Measurements from ENCODE around the gene CDYL.

The CDYL gene

DNA sequence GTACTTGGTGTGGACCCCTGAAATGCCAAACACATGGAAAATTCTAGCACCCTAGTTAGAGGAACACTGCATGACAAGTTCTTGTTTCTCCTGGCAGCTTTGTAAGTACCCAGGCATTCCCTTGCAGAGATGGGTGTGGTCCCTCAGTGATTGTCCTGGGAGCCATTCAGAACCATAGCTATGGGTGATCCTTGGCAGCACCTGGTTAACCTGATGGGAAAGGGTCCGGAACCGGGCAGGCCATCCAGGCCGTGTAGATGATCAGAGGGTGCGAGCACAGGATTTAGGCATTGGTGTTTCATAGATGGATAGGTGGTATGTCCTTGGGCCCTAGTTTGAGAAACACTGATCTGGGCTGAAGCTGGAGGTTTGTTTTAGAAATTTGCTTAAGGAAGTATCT is 131.9 kb downstream of the CDYL start:
- no peak for DNase-seq (ENCODE audit: low read depth in 2 of 2)

- no peak for DNase-seq (ENCODE audit: low read depth in 2 of 2)
Observed at GRCh38 chr6:4909063-4909706, 133.0 kb downstream of the CDYL start.

DNA sequence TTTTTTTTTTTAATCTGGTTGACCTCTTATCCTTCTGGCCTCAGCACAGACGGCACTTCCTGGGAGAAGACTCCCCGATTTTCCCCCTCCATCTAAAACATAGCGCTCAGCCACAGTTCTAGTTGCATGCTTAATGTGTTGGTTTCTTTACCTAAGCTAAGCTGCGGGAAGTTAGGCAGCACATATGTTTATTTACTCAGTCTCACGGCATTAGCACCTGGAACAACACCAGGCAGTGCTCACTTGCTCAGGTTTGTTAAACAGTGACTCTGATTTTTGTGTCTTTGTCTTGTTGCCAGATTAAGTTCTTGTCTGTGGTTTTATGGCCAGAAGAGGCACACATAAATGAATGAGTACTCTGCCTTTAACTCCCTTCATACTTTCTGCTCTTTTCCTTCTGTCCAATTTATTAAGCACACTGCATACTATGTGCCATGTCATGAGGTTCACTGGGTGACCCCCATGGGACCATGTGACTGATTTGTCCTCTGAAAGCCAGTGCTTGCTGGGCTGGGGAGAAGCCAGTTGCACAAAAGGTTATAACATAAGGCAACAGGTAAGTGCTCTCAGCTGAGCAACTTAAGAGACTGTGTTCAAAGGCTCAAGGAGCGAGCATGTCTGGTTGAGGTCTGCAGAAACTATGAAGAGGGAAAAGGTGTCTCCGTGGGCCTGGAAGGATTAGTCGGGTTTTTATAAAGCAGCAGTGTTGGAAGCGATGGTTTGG is 134.0 kb downstream of the CDYL start:
- no peak for DNase-seq (ENCODE audit: low read depth in 2 of 2)

GRCh38 chr6:4912559-4912958 is 136.4 kb downstream of the CDYL start:
- DNase-seq (ENCODE audit: low read depth in 2 of 2), result no peak

GRCh38 chr6:4913705-4914419 is 137.7 kb downstream of the CDYL start:
- DNase-seq (ENCODE audit: low read depth in 2 of 2), result no peak

- DNase-seq (ENCODE audit: low read depth in 2 of 2), result no peak
Observed at GRCh38 chr6:4914420-4915159, 138.4 kb downstream of the CDYL start.

DNA sequence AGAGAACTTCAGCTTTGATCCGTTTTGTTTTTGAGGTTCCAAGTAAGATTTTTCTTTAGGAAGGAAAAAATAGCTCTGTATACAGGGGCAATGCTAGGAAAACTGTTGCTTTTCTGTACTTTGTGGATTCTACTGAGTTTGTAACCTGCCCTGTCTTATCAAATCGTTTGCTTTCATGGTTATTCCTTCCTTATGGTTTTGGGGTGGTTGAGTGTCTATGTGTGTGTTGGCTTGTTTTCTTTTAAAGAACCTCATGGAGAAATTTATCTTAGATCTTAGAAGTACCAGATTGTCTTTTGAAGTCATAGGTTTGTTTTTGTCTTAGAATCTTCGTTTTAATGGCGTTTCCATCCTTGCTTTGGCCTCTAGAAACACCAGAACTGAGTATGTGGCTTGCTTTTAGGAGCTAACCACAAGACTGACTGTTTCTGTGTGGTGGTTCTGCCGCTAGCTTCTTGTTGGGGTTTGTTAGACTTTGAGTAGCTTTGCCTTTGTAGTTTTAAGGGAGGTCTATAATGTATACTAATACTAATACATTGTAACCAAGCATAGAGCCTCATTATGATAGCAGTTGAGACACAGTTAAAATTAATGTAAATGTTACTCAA is 140.9 kb downstream of the CDYL start:
- no peak for DNase-seq (ENCODE audit: low read depth in 2 of 2)

- DNase-seq (ENCODE audit: low read depth in 2 of 2), result no peak
Observed at GRCh38 chr6:4920914-4921410, 144.8 kb downstream of the CDYL start.

DNA sequence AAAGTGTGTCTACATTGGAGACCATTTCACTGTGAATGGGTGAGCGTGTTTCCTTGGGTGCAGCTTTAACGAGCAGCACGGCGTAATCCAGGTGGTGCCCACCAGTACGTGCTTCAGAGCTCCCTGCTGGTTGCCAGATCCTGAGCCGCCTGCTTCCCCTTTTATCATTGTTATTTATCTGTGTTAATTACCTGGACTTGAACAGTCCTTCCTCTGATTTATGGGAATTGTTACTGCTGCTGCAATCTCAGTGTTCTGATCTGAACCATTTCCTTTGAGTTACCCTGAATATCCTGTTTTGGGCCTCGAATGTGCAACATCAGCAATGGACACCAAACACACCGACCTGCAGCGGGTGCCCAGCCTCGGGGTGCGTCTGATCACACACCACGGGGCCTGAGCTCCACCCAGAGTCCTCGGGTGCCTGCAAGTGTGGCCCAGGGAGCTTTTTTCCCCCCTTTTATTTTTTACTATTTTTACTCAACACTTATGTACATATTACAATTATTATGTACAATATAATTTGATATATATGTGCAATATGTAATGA is 146.4 kb downstream of the CDYL start:
- no peak for DNase-seq (ENCODE audit: low read depth in 2 of 2)

- no peak for DNase-seq (ENCODE audit: low read depth in 2 of 2)
Observed at GRCh38 chr6:4923081-4923480, 146.9 kb downstream of the CDYL start.

DNA sequence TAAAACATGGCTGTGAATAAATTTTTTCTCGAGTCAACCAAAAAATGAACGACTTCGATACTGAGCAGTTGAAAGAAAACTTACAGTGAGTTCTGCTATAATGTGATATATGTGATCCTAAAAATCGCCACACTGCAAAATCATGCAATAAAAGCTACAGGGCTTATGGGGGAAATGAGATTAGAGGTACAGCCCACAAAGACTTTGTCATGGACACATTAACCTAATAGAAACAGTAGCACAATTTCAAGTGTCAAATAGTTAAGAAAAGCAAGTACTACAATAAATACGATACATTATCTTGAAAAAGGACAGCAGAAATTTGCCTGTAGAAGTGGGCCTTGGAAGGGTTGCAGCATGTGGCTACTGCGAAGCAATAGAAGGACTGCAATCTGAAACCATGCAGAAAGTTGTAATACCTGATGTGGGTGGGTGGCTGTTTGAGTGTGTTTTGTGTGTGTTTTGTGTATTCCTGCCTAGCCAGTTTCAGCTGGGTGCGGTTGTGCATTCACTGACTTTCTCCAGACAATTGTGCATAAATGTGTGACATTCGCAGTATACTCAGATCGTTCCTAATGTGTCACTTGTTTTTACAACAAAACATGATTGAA is 148.6 kb downstream of the CDYL start:
- no peak for DNase-seq (ENCODE audit: low read depth in 2 of 2)

- no peak for DNase-seq (ENCODE audit: low read depth in 2 of 2)
Observed at GRCh38 chr6:4925580-4925979, 149.4 kb downstream of the CDYL start.

DNA sequence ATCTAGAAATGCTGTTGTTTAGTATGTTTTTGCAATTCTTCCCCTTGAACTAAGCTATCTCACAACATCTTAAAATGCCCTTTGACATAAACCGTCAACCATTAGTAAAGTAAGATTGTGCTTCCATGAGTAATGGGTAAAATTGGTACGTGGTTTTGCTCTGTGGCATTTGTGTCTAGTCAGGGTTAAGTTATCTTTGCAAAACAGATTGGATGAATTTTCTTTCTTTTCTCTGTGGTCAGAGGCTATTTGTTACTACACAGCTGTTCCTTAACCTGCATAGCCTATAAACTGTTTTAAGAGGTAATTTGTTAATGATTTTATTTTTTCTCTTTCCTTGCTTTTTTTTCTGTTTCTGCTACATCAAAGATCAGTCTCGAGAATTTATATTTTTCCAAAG is 152.2 kb downstream of the CDYL start:
- no peak for DNase-seq (ENCODE audit: low read depth in 2 of 2)

- DNase-seq (ENCODE audit: low read depth in 2 of 2), result no peak
Observed at GRCh38 chr6:4929097-4929718, 153.0 kb downstream of the CDYL start.

DNA sequence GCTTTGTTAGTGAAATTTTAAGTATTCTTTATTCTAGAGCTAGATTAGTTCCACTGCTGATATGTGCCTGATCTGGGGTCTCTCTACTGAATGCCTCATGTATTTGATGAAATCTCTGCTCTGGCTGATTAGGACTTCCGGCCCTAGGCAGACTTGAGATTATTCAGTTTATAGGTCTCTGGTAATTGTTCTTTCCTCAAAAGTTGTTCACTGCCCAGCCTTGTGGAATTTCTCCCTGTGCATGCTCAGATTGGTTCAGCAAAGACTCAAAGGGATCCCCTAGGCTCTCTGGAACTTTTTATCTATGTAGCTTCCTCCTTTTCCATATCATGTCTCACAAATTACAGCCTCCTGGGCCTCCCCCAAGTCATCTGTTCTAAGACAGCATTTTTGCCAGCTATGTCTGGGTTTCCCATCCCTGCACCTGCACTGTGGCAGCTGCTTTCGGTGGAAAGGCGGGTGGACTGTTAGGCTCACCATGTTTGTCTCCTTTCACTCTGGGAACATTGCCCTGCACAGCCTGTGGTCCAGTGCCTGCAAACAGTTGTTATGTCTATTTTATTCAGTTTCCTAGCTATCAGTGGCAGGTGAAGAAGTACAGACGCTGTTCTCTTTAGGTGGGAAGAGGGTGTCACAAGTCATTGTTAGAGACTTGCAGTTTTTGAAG is 154.0 kb downstream of the CDYL start:
- DNase-seq (ENCODE audit: low read depth in 2 of 2), result no peak

DNA sequence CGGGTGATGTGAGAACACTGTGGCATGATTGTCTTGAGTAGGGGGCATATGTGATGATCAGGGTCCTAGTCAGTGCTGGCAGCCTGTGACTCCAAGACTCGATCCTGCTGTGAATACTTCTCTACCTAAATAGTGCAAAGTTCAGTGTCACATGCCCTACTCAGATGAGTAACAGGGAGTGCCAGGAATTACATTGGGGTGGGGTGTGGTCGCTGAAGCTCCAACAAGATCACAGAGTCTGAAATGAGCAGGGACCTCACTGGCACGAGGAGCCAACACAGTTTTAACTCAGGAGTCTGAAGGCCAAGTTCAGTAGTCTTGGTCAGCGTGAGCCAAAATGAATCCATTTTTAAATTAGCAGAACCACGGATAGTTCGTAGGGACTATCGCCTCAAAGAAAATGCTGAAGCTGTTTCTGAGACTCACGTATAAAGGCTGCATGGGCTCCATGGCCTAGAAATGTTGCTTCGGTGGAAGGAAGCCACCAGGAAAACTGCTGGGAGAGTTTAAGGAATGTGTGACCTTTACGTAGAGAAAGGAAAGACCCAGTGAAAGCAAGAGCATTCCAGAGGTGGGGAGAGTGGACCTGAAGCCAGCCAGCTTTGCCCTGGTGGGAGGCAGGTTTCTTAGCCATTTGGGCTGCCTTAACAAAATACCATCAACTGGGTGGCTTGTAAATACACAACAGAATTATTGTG is 155.5 kb downstream of the CDYL start:
- no peak for DNase-seq (ENCODE audit: low read depth in 2 of 2)

GRCh38 chr6:4932228-4932903 is 156.2 kb downstream of the CDYL start:
- no peak for DNase-seq (ENCODE audit: low read depth in 2 of 2)

DNA sequence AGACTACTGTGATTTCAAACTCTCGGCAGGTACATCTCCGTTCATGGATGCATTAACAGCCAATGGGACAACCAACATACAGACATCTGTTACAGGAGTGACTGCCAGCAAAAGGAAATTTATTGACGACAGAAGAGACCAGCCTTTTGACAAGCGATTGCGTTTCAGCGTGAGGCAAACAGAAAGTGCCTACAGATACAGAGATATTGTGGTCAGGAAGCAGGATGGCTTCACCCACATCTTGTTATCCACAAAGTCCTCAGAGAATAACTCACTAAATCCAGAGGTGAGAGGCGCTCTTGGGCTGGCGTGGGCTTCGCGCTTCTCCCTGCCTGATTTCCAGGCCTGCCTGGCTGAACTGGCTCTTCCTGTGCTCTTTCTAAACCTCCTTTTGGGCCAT is 159.3 kb downstream of the CDYL start:
- DNase-seq (ENCODE audit: low read depth in 2 of 2), result no peak
